ENCODE data around the gene EHF.

GRCh38 chr11:34610324-34611041, 10.4 kb upstream of the EHF start:
- TF ChIP-seq EZH2 (IDR thresholded peaks at IDR 0.05; ENCODE audit: insufficient read depth, poor library complexity, severe bottlenecking) (no peak), EZH2phosphoT487 (IDR thresholded peaks at IDR 0.05; ENCODE audit: insufficient read depth, low read depth) (no peak)
